ENCODE measurements around the gene HMOX2.

The HMOX2 gene

GRCh38 chr16:4525634-4526277 is 49.6 kb downstream of the HMOX2 start:
- DNase-seq: no peak

DNA sequence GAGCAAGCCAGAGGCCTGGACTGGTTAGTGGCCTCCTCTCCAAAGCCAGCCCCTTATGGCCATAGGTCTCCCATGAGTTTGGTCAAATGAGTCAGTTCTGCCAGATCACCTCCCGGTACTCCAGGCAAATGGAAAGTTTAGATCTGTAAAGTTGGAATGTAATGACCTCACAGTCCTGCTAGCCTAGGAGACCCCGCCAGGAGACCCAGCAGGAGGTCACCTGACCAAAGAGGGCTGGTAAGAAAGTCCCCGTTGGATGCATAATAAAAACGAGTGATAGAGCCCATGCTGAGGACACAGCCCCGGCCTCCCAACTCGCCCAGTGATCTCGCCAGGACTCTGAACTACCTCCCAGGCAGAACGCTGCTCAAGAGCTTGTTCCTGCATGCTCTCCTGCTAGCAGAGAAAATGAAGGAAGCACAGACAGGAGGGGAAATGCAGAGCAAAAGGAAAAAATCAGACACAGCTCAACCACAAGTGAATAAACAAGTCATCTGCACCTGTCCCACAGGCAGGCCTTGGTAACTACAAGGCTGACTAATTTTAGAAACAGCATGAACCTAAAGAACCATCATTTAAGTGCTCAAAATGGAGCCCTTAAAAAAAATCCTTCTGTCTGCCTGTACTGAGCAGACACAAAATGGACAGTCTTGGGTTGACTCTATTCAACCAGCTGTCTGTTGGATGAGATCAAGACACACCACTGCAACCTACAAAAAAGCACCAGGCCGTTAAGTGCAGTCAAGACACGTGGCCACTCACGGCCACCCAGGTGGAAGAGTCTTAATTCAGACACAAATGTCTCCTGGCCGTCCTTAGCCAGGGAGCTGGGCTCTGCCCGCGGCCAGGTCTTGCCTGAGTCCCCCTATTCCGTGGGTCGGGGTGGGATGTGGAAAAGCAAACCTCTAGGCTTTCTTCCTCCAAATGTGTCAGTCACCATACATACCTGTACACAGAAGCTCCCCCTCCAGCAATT is 53.2 kb downstream of the HMOX2 start:
- DNase-seq: no peak

GRCh38 chr16:4531811-4532210 is 55.6 kb downstream of the HMOX2 start:
- DNase-seq: no peak

DNA sequence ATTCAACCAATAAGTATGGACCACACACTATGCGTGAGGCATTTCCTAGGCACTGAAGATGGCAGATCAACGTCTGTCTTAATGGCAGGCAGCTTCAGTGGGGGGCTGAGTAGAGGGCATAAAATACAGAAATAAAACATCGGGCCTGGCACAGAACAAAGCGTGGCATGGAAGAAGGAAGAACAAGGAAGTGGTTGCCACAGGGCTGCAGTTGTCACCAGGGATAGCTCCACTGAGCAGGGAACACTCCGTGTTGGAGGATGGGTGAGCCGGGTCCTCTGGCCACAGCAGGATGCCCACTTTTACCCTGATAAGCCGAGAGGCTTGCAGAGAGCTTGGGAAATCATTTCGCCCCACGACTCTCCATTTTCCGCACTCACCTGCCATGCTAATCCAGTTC is 56.0 kb downstream of the HMOX2 start:
- DNase-seq: no peak

DNA sequence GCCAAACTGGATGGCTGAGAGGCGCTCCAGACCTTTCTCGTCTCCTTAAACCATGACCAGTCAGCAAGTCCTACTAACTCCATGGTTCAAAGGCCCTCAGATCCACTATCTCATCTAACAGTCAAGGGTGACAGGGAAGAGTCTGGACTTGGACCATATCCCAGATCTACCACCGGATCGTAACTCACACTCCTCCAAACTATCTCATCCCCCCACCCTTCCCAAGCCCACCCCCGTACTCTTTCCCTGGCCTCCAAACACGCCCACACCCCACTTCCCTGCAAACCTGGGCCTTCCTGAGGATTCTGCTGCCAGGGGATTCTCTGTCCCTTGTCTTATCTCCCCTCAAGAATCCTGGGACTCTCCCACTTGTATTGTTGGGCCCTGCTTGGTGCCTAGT is 57.3 kb downstream of the HMOX2 start:
- no peak for DNase-seq

GRCh38 chr16:4534151-4534790 is 58.1 kb downstream of the HMOX2 start:
- no peak for DNase-seq

- DNase-seq: no peak
Observed at GRCh38 chr16:4535627-4536108, 59.5 kb downstream of the HMOX2 start.

DNA sequence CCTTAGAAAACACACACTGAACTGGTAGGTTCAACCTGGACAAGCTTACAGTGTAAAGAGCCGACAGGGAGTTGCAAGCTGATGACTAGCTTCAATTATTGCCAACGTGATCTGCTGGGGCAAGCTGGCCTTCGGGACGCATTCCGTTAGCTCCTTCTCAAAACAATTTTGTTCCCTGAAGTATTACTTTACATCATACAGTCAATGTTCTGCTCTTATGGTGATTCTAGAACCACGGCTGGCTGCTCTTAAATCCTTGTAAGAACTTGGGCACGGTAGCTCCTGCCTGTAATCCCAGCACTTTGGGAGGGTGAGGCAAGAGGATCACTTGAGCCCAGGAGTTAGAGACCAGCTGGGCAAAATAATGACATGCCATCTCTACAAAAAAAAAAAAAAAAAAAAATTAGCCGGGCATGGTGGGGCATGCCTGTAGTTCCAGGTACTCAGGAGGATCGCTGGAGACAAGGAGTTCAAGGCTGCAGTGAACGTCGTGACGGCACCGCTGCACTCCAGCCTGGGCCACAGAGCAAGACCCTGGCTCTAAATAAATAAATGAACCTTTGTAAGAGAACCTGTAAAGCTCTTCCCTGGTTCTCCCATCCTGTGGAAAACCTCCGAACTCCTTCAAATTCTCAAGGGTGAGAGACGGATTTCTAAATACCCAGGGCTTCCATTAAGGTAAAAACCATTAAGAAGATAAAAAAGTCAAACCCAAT is 60.4 kb downstream of the HMOX2 start:
- DNase-seq: no peak

DNA sequence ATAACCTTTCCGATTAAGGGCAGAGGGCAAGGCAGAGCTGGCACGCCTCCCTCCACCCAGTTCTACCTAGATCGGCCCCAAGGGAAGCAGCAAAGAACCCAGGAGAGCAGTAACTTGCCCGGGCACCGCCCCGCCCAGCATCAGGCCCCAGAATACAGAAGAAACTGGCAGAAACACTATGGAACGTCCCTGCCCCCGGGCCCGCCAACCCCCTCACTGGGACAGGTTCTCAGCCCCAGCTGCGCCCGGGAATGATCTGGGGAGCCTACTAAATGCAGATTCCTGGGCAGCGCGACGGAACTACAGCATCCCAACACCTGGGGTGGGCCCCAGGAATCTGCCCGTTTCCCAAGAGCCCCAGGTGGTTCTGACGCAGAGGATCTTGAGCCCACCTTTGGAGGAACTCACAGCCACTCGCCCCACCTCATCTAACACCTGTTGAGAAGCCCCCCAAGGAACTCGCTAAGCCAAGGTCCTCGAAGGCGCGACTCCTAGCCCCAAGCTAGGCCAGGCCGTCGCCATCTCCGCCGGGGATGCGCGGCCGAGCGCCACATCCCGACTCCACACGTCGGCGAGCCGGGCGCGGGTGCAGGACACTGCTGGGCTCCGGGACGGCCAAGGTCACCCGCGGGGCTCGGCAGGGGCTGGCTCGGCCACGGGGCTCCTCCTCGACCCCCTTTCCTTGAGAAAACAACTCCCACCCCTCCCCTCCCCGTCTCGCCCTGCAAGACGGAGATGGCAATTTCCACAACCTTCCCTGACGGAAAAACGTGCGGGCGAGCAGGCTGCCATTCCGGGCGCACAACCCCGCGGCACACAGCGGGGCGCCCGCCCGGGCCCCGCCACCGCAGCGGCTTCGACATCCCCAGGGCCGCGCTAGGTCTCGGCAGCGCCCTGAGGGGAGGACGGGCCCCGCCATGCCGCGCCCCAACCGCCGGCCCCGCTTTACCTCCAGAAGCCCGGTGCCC is 61.5 kb downstream of the HMOX2 start:
- no peak for DNase-seq

- DNase-seq: peak; percentile 8
Observed at GRCh38 chr16:4538350-4539235, 62.4 kb downstream of the HMOX2 start, which contains the start of gene CDIP1. CDIP1 (minus strand) TSS chr16:4538773; CDS start chr16:4514130, 24,643 bp downstream.

- DNase-seq: no peak
Observed at GRCh38 chr16:4539716-4540284, 63.6 kb downstream of the HMOX2 start.

GRCh38 chr16:4544473-4544872 is 68.3 kb downstream of the HMOX2 start:
- DNase-seq: no peak

DNA sequence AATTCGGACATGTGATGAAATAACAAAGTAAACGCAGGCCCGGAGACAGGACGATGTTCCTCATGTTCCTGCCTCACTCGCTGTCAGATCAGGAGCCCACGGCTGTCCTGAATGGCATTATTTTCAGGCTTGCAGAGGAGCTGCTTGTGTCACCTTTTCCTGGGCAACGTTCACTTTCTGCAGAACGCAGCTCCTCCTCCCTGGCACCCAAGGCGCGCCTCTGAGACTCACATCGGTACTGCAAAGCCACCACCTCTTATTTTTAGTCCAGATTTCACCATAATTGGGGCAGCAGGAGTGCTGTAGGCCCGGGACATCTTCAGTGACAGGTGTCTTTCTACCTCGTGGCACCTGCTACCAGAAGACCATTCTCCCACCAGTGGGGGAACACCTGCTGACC is 71.9 kb downstream of the HMOX2 start:
- no peak for DNase-seq

DNA sequence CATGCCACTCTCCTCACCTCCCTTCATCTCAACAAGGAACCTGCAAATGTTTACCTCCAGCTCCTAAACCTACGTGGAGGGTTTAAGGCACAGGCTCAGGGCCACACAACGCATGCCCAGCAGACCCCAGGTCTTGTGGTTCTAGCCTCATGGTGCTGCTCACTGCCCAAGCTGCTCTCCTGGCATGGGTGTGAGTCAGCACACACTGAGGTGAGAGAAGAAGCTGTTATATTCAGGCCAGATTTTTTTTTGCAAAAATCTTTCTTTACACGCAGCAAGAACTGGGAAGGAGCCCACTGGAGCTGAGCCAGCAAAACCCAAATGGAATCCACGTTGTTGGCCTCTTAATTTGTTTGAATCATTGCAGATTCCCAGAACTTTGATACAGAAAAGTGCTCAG is 74.4 kb downstream of the HMOX2 start:
- no peak for DNase-seq

- DNase-seq: no peak
Observed at GRCh38 chr16:4552541-4552940, 76.3 kb downstream of the HMOX2 start.

DNA sequence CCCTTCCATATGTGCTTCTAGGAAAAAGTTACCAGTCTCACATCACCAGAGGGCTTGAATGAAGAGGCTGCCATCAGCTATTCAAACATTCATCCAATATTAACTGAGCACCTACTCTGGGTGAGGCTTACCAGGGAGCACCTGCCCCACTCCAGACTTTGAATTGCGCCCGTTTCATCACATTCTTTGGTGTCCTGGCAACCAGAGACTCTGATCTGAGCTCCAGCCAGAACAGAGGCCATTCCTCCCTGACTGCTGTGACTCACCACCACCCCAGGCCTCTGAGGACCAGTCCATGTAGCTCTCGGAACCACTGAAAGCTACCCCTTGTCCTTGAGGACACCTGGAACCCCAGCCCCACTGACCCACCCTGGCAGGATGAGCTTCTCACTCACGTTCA is 79.9 kb downstream of the HMOX2 start, which contains the start of gene C16orf96:
C16orf96 (plus strand) TSS at position 229 of the 400 bp plus-strand sequence; CDS start at position 379, 150 bp downstream.
- DNase-seq: no peak

- no peak for DNase-seq
Observed at GRCh38 chr16:4556580-4556979, 80.4 kb downstream of the HMOX2 start.

GRCh38 chr16:4557973-4558372 is 81.8 kb downstream of the HMOX2 start:
- no peak for DNase-seq
